ENCODE measurements around the gene ACER1.

DNA sequence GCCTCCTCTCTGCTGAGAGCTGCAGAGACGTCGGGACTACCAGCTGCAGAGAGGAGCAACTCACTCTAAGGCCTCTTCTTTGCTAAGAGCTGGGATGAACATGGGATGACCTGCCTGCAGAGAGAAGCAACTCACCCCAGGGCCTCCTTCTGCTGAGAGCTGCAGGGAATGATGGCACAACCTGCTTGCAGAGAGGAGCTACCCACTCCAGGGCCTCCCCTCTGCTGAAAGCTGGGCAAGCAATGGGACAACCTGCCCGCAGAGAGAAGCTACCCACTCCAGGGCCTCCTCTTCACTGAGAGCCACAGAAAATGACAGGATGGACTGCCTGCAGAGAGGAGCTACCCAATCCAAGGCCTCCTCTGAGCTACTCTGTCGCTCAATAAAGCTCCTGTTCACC lies 46.7 kb downstream of the ACER1 start:
- TF ChIP-seq, protein P1, sequence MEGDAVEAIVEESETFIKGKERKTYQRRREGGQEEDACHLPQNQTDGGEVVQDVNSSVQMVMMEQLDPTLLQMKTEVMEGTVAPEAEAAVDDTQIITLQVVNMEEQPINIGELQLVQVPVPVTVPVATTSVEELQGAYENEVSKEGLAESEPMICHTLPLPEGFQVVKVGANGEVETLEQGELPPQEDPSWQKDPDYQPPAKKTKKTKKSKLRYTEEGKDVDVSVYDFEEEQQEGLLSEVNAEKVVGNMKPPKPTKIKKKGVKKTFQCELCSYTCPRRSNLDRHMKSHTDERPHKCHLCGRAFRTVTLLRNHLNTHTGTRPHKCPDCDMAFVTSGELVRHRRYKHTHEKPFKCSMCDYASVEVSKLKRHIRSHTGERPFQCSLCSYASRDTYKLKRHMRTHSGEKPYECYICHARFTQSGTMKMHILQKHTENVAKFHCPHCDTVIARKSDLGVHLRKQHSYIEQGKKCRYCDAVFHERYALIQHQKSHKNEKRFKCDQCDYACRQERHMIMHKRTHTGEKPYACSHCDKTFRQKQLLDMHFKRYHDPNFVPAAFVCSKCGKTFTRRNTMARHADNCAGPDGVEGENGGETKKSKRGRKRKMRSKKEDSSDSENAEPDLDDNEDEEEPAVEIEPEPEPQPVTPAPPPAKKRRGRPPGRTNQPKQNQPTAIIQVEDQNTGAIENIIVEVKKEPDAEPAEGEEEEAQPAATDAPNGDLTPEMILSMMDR (IDR thresholded peaks at IDR 0.05 in 4 of 5, conservative IDR thresholded peaks at IDR 0.05 in 1 of 5), result no peak
- TF ChIP-seq POLR2A (IDR thresholded peaks at IDR 0.05), result no peak
